Coronary artery (tissue), 2 donors: Measurements from ENCODE around the gene FOXO3.

ENCODE experiments used
- DNase-seq: peaks from one replicate; pipeline ENCODE4 v3.0.0-alpha.2; 2017; ENCODE audit warnings: low spot score
- H3K27ac ChIP-seq, 2 donors: fragments of 200-600 bp; sonication (generic); one replicate each; pipeline ENCODE4 v1.5.1; 2016 to 2019
- H3K4me3 ChIP-seq: fragments of 200-600 bp; sonication (generic); 2 replicates; pipeline ENCODE4 v1.5.1; 2016; ENCODE audit warnings: mild to moderate bottlenecking, moderate library complexity
- CTCF ChIP-seq: fragments of 200-600 bp; sonication (generic); IDR thresholded peaks from one replicate; pipeline ENCODE4 v1.5.1; 2019; ENCODE audit warnings: antibody characterized with exemption

FOXO3 gene

DNA sequence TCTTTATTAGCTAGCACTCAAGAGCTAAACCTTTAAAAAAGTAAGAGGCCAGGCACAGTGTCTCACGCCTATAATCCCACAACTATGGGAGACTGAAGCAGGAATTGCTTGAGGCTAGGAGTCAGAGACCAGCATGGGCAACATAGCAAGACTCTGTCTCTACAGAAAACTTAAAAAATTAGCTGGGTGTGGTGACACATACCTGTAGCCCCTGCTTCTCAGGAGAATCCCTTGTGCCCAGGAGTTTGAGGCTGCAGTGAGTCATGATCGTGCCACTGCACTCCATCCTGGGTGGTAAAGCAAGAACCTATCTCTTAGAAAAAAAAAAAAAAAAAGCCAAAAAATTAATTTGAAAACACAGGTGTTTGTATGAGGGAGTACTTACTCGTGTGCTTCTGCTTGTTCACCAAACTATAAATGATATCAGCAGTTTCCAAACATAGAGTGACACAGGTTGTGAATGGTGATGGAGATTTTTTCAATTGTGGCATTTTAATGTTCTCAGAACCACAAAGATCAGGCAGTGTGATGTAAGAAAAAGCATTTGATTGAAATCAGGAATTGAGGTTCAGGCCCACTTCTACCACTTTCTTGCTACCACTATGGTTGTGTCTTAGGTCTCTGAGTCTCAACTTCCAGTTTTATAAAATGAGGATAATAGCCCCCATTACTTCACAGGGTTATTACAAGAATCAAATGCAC lies 104.9 kb downstream of the FOXO3 start:
- H3K27ac ChIP-seq, result no peak overlapping the region

GRCh38 chr6:108666656-108667260 lies 106.0 kb downstream of the FOXO3 start:
- TF ChIP-seq CTCF, result no peak
- H3K27ac ChIP-seq, result no peak overlapping the region
- DNase-seq, result no peak
- H3K4me3 ChIP-seq, result no peak overlapping the region

More for the DNA sequence above, 104.9 kb downstream of the FOXO3 start:
- no peak overlapping the region for H3K4me3 ChIP-seq
- DNase-seq, result no peak
- no peak for TF ChIP-seq CTCF

DNA sequence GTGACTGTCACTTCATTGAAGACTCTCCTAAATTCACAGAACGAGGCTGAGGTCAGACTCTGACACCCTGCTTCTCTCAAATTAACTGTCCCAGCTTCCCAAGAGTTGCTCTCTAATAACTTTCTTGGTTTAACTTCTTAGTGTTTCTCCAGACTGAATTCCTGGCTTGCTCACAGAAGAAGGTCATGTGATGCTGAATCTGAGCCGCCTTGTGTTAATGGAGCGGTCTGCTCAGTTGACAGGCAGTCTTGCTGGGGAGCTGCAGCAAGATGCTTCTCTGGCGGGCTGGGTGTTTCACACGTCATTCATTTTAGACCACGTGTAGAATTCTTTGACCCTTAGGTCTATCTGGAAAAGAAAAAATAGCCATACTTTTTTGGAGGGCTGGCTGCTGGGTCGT lies 107.3 kb downstream of the FOXO3 start:
- no peak overlapping the region for H3K4me3 ChIP-seq
- DNase-seq, result no peak
- no peak for TF ChIP-seq CTCF
- H3K27ac ChIP-seq, result no peak overlapping the region

- no peak overlapping the region for H3K27ac ChIP-seq
- no peak for DNase-seq
- no peak overlapping the region for H3K4me3 ChIP-seq
- no peak for TF ChIP-seq CTCF
Measured at GRCh38 chr6:108669673-108670072, 109.0 kb downstream of the FOXO3 start.

- Histone ChIP-seq H3K27ac (no peak overlapping the region), H3K4me3 (no peak overlapping the region)
- DNase-seq, result no peak
- TF ChIP-seq CTCF, result no peak
Measured at GRCh38 chr6:108671175-108671574, 110.5 kb downstream of the FOXO3 start.

DNA sequence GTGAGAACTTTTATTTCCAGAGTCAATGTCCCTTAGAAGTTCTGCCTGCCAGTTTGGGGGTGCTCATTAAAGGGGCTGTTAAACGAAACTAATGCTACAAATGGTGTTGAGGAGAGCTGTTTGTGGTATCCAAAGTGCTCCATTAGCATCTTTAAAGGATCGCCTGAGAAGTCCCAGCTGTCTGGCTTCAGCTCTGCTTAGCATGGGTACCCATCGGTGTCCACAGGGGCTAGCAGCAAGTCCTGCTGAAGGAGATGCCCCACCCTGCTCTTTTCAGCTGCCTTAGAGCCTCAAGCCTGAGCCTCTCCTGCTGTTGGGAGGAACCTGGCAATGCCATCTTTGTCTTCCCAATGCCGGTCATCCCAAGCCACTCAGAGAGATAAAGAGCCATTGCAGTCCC lies 111.1 kb downstream of the FOXO3 start:
- Histone ChIP-seq H3K27ac (no peak overlapping the region), H3K4me3 (peak overlapping the region; percentile 30)
- DNase-seq, result no peak
- no peak for TF ChIP-seq CTCF

DNA sequence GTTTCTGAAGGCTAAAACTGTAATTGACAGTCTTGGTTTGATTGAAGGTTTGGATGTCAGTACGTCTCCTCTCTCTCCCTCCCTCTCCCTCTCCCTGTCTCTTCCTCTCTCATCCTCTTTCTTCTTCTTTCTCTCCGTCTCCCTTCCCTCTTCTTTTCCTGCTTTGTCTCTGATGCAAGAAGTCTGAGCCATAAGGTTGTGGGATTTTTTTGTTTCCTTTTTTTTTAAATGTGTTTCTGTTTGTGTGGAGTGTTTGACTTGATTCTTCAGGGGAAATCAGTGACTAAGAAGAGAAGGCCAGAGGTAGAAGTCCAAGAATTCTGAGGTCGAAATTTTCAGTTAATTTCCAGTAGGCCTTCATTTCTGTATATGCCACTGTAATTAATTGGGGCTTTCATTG lies 111.9 kb downstream of the FOXO3 start:
- DNase-seq, result no peak
- no peak for TF ChIP-seq CTCF
- Histone ChIP-seq H3K4me3 (no peak overlapping the region), H3K27ac (no peak overlapping the region)
